CD8-positive, alpha-beta memory T cell (primary cell): ENCODE results near the gene PRKCB. TPM values are rescaled to one million over a fixed set of nuclear protein-coding genes. Genes with fewer than 3 reads are reported as not detected.
A peak's percentile ranks its signal among the peaks of the same experiment; 100 is the strongest.
"Not testable (repeated sequence)": the region's sequence is repeated elsewhere in the genome, so short reads cannot be mapped to it uniquely, and the experiment has no call there.

Source experiments
- CTCF ChIA-PET: fragments of 350-600 bp; sonication (Branson Sonifier 250); formaldehyde crosslinking; loops from one replicate; lab custom pipeline; 2021; ENCODE audit warnings: antibody characterized with exemption; lab: Charles Lee
- POLR2A ChIA-PET: fragments of 350-600 bp; sonication (Branson Sonifier 250); formaldehyde crosslinking; loops from one replicate; lab custom pipeline; 2021; ENCODE audit warnings: antibody characterized with exemption; lab: Charles Lee
- DNase-seq, 5 donors: peaks; one replicate each; pipeline versions ENCODE4 v3.0.0 to v3.0.0-alpha.2; 2020 to 2022; ENCODE audit warnings: mixed read lengths in 1 of 5
- H3K27ac ChIP-seq: one replicate; pipeline ENCODE4 v1.7.0; 2013; ENCODE audit warnings: low read depth, mild to moderate bottlenecking, low read length, moderate library complexity
- H3K27me3 ChIP-seq: 2 replicates; pipeline ENCODE4 v1.7.0; 2013; ENCODE audit warnings: low read length, mild to moderate bottlenecking; ENCODE audit not compliant: insufficient read depth, poor library complexity, severe bottlenecking
- H3K36me3 ChIP-seq: 2 replicates; pipeline ENCODE4 v1.7.0; 2013; ENCODE audit warnings: mild to moderate bottlenecking, low read length, moderate library complexity; ENCODE audit not compliant: insufficient read depth
- H3K4me1 ChIP-seq: 2 replicates; pipeline ENCODE4 v1.7.0; 2013; ENCODE audit warnings: mild to moderate bottlenecking, low read length, moderate library complexity; ENCODE audit not compliant: insufficient read depth
- H3K4me3 ChIP-seq: 2 replicates; pipeline ENCODE4 v1.7.0; 2013; ENCODE audit warnings: mild to moderate bottlenecking, low read length
- H3K9me3 ChIP-seq: 2 replicates; pipeline ENCODE4 v1.7.0; 2013; ENCODE audit warnings: mild to moderate bottlenecking, low read length
- H3K27ac Mint-ChIP-seq, 8 donors: one replicate each; pipeline ENCODE4 v1.8.0; 2020 to 2021; ENCODE audit warnings: mixed read lengths in 8 of 8, mild to moderate bottlenecking in 6 of 8, inconsistent platforms in 3 of 8, moderate library complexity in 3 of 8
- H3K27me3 Mint-ChIP-seq, 2 donors: one replicate each; pipeline ENCODE4 v1.8.0; 2020 to 2021; ENCODE audit warnings: mixed read lengths in 2 of 2, mild to moderate bottlenecking in 1 of 2, moderate library complexity in 1 of 2
- H3K36me3 Mint-ChIP-seq, 3 donors: one replicate each; pipeline ENCODE4 v1.8.0; 2020 to 2021; ENCODE audit warnings: mixed read lengths in 3 of 3, inconsistent platforms in 1 of 3, mild to moderate bottlenecking in 1 of 3
- H3K4me1 Mint-ChIP-seq, 3 donors: one replicate each; pipeline ENCODE4 v1.8.0; 2020 to 2021; ENCODE audit warnings: mixed read lengths in 3 of 3, inconsistent platforms in 1 of 3, mild to moderate bottlenecking in 1 of 3
- H3K4me3 Mint-ChIP-seq, 7 donors: one replicate each; pipeline ENCODE4 v1.8.0; 2020 to 2021; ENCODE audit warnings: mixed read lengths in 7 of 7, mild to moderate bottlenecking in 6 of 7, moderate library complexity in 4 of 7, inconsistent platforms in 2 of 7
- H3K9me3 Mint-ChIP-seq, 5 donors: one replicate each; pipeline ENCODE4 v1.8.0; 2020 to 2022; ENCODE audit warnings: mixed read lengths in 5 of 5, mild to moderate bottlenecking in 3 of 5, moderate library complexity in 2 of 5, inconsistent platforms in 1 of 5
- polyA plus RNA-seq: library from polyadenylated mRNA; unstranded; fragments of 300-500 nt; fragmentation: Illumina TruSeq; gene quantifications from one replicate; pipeline ENCODE4 v1.2.3, GENCODE V29; 2021
- total RNA-seq, 2 experiments: library from RNA; stranded (reverse); gene quantifications; one replicate each; pipeline ENCODE4 v1.2.3, GENCODE V29; 2021

PRKCB gene
- total and polyA plus RNA-seq, 3 experiments from 2014 or later, result 96.5 to 136 (median 98.2) TPM

DNA sequence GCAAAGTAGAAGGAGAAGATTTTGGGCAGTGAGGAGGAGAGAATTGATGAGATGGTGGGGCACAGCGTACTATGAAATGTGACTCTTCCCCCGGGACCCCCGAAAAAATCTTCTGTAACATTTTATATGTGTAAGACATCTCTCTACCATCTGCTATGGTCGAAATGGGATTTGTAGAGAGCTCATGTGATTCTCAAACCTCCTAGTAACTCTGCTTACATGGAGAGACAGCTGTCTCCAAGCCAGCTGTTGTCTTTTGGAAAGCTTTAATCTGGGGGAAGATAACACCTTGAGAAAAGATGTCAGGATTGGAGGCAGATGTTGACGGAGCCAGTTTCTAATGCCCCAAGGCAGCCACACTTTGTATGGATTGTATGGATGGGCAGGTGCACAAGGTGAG, 94.1 kb downstream of the PRKCB start:
- H3K9me3 ChIP-seq, result no peaks in the 10 kb centered on the region
- peaks cover 70 to 85% (median 81%) of the 10 kb centered on the region in 3 donors for H3K4me1 Mint-ChIP-seq
- ChIA-PET POLR2A (no interaction called here), CTCF (interaction anchor here (2.5 kb wide), 1 partner anchor 13 kb away, joined by 9 read pairs; no protein-coding TSS in a partner anchor)
- H3K9me3 Mint-ChIP-seq, result no peaks in the 10 kb centered on the region
- no peaks in the 10 kb centered on the region for H3K27me3 ChIP-seq
- H3K4me3 ChIP-seq, result no peak overlapping the region
- peaks cover 5% of the 10 kb centered on the region for H3K36me3 ChIP-seq
- no peaks in the 10 kb centered on the region for H3K4me1 ChIP-seq
- no peak overlapping the region for H3K4me3 Mint-ChIP-seq
- peak overlapping the region in 2 of 8 donors; percentile 54 to 61 for H3K27ac Mint-ChIP-seq
- no peak for DNase-seq
- peaks cover 4 to 20% (median 17%) of the 10 kb centered on the region in 3 donors for H3K36me3 Mint-ChIP-seq
- no peaks in the 10 kb centered on the region for H3K27me3 Mint-ChIP-seq
- no peak overlapping the region for H3K27ac ChIP-seq

DNA sequence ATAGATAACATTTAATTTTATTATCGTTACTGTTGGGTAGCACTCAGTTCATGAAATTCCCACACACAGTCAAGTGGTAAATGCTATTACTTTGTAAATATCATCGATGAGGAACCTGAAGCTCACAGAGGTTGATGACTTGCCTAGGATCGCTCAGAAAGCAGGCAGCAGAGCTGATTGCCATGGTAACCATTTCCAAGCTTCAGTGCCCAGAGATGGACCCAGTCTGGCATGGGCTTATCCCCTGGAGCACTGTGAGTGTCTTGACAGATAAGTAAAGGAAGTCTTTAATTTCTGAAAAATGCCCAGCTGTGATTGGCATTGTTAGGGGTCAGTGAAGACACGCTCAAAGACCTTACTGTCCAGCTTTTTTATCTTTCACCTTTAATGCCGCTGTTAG, 95.0 kb downstream of the PRKCB start:
- Histone ChIP-seq H3K9me3 (no peaks in the 10 kb centered on the region), H3K4me3 (no peak overlapping the region), H3K36me3 (peaks cover 5% of the 10 kb centered on the region), H3K27ac (no peak overlapping the region), H3K27me3 (no peaks in the 10 kb centered on the region), H3K4me1 (no peaks in the 10 kb centered on the region)
- Mint-ChIP-seq H3K27ac (peak overlapping the region in 2 of 8 donors; percentile 19 to 74), H3K4me3 (no peak overlapping the region), H3K9me3 (no peaks in the 10 kb centered on the region), H3K36me3 (peaks cover 1 to 15% (median 13%) of the 10 kb centered on the region in 3 donors), H3K4me1 (peaks cover 76 to 86% (median 84%) of the 10 kb centered on the region in 3 donors), H3K27me3 (no peaks in the 10 kb centered on the region)
- POLR2A ChIA-PET, result no interaction called here
- DNase-seq, result no peak
- CTCF ChIA-PET, result interaction anchor here (0.6 to 2.5 kb wide), 4 partner anchors 12 to 127 kb away, joined by 3 to 9 read pairs (median 4); no protein-coding TSS in a partner anchor

DNA sequence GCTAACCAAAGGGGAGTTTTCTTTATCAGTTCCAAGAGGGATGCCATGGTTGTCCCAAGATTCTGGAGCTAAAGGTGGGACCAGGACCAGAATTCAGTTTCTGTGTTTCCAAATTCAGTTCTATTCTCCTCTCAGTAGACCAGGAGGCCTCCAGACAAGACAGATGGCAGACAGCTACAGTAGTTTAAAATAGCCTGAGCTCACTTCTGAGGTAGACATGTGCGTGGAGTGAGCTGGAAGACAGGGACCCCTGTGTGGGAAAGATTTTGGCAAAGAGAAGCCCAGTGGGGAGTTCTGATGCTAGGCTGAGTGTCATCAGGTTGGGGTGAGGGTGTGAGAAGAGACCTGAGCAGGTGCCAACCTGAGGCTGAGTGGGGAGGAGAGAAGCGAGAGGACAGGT, 95.4 kb downstream of the PRKCB start:
- POLR2A ChIA-PET, result no interaction called here

DNA sequence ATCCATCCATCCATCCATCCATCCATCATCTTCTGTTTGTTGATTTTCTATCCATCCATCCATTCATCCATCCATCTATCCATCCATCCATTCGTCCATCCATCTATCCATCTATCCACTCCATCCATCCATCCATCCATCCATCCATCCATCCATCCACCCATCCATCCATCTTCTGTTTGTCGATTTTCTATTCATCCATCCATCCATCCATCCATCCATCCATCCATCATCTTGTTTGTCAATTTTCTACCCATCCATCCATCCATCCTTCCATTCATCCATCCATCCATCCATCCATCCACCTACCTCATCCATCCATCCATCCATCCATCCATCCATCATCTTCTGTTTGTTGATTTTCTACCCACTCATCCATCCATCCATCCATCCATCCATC, 97.9 kb downstream of the PRKCB start:
- Mint-ChIP-seq H3K4me3 (peak overlapping the region in 1 of 7 donors; percentile 19), H3K27ac (peak overlapping the region in 2 of 8 donors; percentile 45 to 55), H3K36me3 (peaks cover 0 to 17% (median 12%) of the 10 kb centered on the region in 3 donors), H3K4me1 (peaks cover 76 to 88% (median 85%) of the 10 kb centered on the region in 3 donors)
- H3K9me3 ChIP-seq, DNase-seq, H3K9me3 Mint-ChIP-seq, H3K27me3 Mint-ChIP-seq, H3K27ac ChIP-seq, CTCF ChIA-PET, H3K36me3 ChIP-seq, H3K4me1 ChIP-seq, POLR2A ChIA-PET, H3K4me3 ChIP-seq, H3K27me3 ChIP-seq: not testable (repeated sequence)

More for the DNA sequence above, 95.4 kb downstream of the PRKCB start:
- peaks cover 0 to 15% (median 13%) of the 10 kb centered on the region in 3 donors for H3K36me3 Mint-ChIP-seq
- Histone ChIP-seq H3K27ac (no peak overlapping the region), H3K36me3 (peaks cover 5% of the 10 kb centered on the region), H3K9me3 (no peaks in the 10 kb centered on the region), H3K27me3 (no peaks in the 10 kb centered on the region), H3K4me3 (no peak overlapping the region), H3K4me1 (no peaks in the 10 kb centered on the region)
- H3K27me3 Mint-ChIP-seq, result no peaks in the 10 kb centered on the region
- H3K4me1 Mint-ChIP-seq, result peaks cover 80 to 88% (median 87%) of the 10 kb centered on the region in 3 donors
- H3K4me3 Mint-ChIP-seq, result no peak overlapping the region
- peak overlapping the region in 2 of 8 donors; percentile 19 to 74 for H3K27ac Mint-ChIP-seq
- no peaks in the 10 kb centered on the region for H3K9me3 Mint-ChIP-seq
- no peak for DNase-seq
- CTCF ChIA-PET, result interaction anchor here (0.6 to 2.5 kb wide), 4 partner anchors 12 to 128 kb away, joined by 3 to 9 read pairs (median 4); no protein-coding TSS in a partner anchor

DNA sequence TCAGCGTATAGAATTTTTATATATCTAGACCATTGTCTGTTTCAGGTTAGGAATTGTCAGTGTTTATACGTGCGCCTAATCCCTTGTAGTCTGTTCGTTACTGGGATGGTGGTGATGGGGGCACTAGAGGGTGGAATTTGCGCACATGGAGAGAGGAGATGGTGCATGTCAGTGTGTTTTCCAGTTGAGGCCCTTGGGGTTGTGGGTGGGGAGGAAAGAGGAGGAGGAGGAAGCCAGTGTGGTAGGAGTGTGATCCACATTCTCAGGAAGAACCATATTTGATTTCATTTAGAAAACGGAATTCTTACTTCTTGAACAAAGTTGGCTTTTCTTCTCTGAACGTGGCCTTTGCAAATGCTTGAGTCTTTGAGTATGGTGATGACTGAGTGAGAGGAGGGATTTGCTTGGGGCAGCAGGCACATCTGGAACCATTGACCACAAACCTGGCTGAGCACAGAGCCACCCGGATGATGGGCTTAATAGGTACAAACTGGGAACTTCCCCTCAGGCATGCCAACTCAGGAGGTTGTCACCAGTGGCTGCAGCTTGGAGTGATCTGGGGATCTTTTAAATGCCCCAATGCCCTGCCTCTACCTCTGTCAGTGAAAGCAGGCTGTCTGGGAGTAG, 98.9 kb downstream of the PRKCB start:
- peak overlapping the region in 2 of 7 donors; percentile 20 to 68 for H3K4me3 Mint-ChIP-seq
- H3K36me3 ChIP-seq, result no peaks in the 10 kb centered on the region
- H3K9me3 Mint-ChIP-seq, result no peaks in the 10 kb centered on the region
- no peaks in the 10 kb centered on the region for H3K9me3 ChIP-seq
- H3K27ac ChIP-seq, result no peak overlapping the region
- no peaks in the 10 kb centered on the region for H3K27me3 ChIP-seq
- no peak overlapping the region for H3K4me3 ChIP-seq
- DNase-seq, result no peak
- ChIA-PET POLR2A (no interaction called here), CTCF (no interaction called here)
- H3K4me1 ChIP-seq, result no peaks in the 10 kb centered on the region
- peak overlapping the region; percentile 1 to 79 (median 35) for H3K27ac Mint-ChIP-seq
- H3K36me3 Mint-ChIP-seq, result peaks cover 0 to 12% (median 10%) of the 10 kb centered on the region in 3 donors
- H3K27me3 Mint-ChIP-seq, result no peaks in the 10 kb centered on the region
- peaks cover 68 to 84% (median 81%) of the 10 kb centered on the region in 3 donors for H3K4me1 Mint-ChIP-seq

DNA sequence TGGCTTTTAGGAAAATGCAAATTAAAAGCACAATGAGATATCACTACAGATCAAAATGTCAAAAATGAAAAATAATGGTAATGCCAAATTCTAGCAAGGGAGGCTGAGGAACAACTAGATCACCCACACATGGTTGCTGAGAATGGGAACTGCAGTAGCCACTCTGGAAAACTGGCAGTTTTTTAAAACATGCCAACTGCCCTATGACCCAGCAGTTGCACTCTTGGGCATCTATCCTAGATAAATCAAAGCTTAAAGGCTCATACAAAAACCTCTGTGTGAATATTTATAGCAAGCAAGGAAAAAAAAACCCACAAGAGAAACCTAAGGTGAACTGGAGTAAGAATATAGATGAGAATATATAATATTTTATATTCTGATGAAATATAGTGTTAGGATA, 104.3 kb downstream of the PRKCB start:
- ChIA-PET CTCF (no interaction called here), POLR2A (no interaction called here)
- H3K36me3 Mint-ChIP-seq, result peaks cover 0 to 7% (median 3%) of the 10 kb centered on the region in 3 donors
- no peak for DNase-seq
- H3K4me3 ChIP-seq, result no peak overlapping the region
- peak overlapping the region in 1 of 8 donors; percentile 36 for H3K27ac Mint-ChIP-seq
- no peaks in the 10 kb centered on the region for H3K4me1 ChIP-seq
- no peaks in the 10 kb centered on the region for H3K9me3 ChIP-seq
- no peaks in the 10 kb centered on the region for H3K9me3 Mint-ChIP-seq
- H3K27ac ChIP-seq, result no peak overlapping the region
- H3K4me3 Mint-ChIP-seq, result no peak overlapping the region
- no peaks in the 10 kb centered on the region for H3K27me3 Mint-ChIP-seq
- H3K36me3 ChIP-seq, result no peaks in the 10 kb centered on the region
- H3K27me3 ChIP-seq, result no peaks in the 10 kb centered on the region
- H3K4me1 Mint-ChIP-seq, result peaks cover 43 to 78% (median 73%) of the 10 kb centered on the region in 3 donors

DNA sequence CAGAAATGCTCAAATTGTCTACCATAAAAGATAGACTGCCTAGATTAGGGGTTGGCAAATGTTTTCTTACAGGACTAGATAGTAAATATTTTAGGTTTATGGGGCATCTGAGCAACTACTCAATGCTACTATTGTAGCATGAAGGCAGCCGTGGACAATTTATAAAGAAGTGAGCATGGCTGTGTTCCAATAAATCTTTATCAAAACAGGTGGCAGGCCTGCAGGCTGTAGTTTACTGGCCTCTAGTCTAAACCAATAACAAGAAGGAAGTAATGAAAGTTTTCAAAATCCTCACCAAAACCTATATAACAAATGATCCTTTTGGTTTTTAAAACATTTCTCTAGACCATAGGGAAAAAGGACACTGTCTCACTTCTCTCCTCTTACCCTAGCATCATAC, 105.2 kb downstream of the PRKCB start:
- peaks cover 0 to 5% (median 3%) of the 10 kb centered on the region in 3 donors for H3K36me3 Mint-ChIP-seq
- peak overlapping the region in 5 of 8 donors; percentile 14 to 73 (median 31) for H3K27ac Mint-ChIP-seq
- no peak overlapping the region for H3K4me3 Mint-ChIP-seq
- no peak overlapping the region for H3K27ac ChIP-seq
- DNase-seq, result no peak
- peaks cover 43 to 78% (median 73%) of the 10 kb centered on the region in 3 donors for H3K4me1 Mint-ChIP-seq
- no peaks in the 10 kb centered on the region for H3K9me3 ChIP-seq
- POLR2A ChIA-PET, result no interaction called here
- no peaks in the 10 kb centered on the region for H3K27me3 ChIP-seq
- CTCF ChIA-PET, result no interaction called here
- H3K4me3 ChIP-seq, result no peak overlapping the region
- H3K9me3 Mint-ChIP-seq, result no peaks in the 10 kb centered on the region
- no peaks in the 10 kb centered on the region for H3K4me1 ChIP-seq
- H3K36me3 ChIP-seq, result no peaks in the 10 kb centered on the region
- no peaks in the 10 kb centered on the region for H3K27me3 Mint-ChIP-seq

DNA sequence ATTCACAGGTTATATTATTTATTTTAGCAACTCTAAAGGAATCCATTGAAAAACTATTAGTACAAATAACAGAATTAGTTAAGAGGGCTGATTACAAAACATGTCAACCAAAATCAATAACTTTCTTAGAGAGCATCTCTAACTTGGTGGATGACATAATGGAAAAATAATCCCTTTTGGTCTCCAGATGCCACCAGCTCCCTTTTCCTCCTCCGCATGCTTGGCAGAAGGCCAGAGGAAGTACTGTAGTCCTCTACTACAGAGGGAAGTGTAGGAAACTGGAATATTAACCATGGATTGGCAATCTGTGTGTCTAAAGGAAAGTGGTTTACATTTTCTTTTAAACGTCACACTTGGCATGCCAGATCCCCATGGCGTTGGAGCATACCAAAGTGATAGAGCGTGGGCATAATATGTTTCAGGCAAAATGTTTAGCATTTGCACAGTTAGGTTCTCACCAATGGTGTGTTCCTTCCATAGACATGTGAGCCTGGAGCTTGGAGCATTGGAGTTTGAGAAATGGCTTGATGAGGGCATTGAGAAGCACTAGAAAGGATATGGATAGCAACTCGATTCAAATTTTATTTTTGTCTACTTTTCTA, 106.3 kb downstream of the PRKCB start:
- no peak overlapping the region for H3K27ac ChIP-seq
- ChIA-PET POLR2A (no interaction called here), CTCF (interaction anchor here (2.6 kb wide), 1 partner anchor 11 kb away, joined by 9 read pairs; no protein-coding TSS in a partner anchor)
- Mint-ChIP-seq H3K27ac (peak overlapping the region in 3 of 8 donors; percentile 21 to 50 (median 36)), H3K9me3 (no peaks in the 10 kb centered on the region), H3K27me3 (no peaks in the 10 kb centered on the region), H3K4me1 (peaks cover 49 to 81% (median 80%) of the 10 kb centered on the region in 3 donors), H3K36me3 (peaks cover 0 to 3% (median under 1%) of the 10 kb centered on the region in 3 donors), H3K4me3 (no peak overlapping the region)
- H3K4me1 ChIP-seq, result peaks cover 5% of the 10 kb centered on the region
- H3K4me3 ChIP-seq, result no peak overlapping the region
- no peaks in the 10 kb centered on the region for H3K27me3 ChIP-seq
- no peaks in the 10 kb centered on the region for H3K36me3 ChIP-seq
- H3K9me3 ChIP-seq, result no peaks in the 10 kb centered on the region
- no peak for DNase-seq
